Measurements from ENCODE around the gene UBE2QL1.
"Not testable (repeated sequence)": the region's sequence is repeated elsewhere in the genome, so short reads cannot be mapped to it uniquely, and the experiment has no call there.

UBE2QL1 gene

DNA sequence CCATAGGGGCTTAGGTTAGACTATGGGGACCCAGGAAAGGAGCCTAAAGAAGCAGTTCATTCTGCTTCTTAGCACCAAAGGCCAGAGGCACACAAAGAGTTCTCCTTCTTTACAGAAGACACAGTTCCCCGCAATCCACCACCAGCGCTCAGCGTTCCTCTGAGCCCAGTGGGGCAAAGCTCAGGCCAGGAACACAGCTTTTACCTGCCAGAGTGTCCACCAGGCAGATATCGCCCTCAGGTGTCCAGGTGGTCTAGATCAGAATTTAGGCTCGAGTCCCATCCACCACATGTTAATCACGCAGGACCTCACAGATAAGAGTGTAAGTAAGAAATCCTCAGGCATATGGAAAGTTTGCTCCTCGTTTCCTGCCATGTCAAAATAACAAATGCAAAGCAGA lies 53.0 kb downstream of the UBE2QL1 start:
- no peak for DNase-seq

DNA sequence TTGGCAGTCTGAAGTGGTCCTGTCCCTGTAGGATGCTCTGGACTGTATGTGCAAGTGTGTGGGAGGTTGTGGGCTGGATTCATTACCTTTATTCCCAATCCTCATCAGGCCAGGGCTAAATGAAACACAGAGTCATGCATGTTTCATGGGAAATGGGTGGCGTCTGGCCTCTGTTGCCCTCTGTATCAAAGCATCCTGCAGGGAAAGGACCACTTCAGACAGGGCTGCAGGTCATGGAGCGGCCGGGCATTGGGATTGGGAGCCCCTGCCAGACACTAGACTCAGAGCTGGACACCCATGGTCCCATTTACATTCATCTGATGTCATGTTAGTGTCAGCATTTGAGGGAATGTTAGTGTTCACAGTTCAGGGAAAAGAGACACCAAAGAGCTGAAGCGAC lies 53.8 kb downstream of the UBE2QL1 start:
- DNase-seq, result no peak

DNA sequence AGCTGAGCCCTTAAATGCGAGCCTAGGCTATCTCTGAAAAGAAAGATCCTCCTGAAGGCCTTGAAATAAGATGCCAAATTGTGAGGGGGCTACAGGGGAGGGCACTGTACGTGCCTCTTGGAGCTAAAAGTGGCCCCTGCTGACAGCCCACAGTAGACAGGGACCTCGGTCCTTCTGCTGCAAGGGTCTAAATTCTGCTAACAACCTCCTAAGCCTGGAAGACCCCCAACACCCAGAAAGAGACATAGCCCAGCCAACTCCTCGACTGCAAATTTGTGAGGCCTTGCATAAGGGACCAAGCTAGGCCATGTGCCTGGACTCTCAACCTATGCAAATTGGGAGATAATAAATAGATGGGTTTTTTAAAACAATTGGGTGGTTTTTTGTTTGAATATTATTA lies 54.7 kb downstream of the UBE2QL1 start:
- DNase-seq, result no peak

DNA sequence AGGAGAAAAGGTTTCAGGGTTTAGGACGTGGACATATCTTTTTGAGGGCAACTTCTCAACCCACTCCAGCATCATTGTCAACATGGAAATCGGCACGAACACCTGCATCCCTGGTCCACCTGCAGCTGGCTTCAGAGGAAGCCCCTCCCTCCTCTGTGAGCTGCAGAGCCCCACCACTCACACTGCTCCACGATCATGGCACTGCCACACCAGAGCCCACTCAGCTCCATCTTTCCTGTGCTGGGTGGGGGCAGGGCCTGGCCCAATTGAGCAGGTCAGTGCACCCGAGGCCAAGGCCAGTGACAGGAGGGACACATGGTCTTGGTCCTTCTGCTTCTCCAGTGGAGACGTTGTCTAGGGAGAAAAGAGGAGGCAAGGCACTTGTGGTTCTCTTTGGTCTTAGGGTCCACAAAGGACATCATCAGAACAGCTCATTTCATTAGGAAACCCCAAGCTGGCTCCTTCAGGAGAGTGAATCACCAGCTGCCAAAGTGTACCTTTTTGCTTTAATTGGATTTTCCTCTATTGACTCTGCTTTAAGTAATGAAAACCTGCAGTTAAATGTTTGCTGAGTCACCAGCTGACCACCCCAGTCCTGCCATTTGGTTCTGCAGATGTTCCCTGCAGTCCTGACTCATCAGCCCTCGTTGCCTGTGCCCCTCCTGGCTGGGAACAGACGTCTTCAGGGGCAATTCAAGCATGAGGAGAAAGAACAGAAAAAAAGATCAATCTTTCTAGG lies 56.2 kb downstream of the UBE2QL1 start:
- no peak for DNase-seq

DNA sequence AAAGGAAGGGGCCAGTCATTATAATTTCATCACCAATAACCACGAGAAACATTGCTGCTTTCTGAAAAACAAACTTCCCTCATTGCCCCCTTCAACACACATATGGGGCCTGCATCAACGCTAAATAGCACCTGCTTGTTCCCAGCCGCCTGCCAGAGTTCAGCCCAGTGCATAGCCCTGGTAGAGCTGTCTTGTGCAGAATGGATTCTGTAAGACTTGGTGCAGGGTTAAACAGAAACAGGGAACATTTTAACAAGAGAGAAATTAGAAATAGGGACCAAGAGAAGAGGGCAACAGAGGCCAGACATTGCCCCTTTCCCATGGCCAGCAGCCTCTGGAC lies 56.7 kb downstream of the UBE2QL1 start:
- no peak for DNase-seq

DNA sequence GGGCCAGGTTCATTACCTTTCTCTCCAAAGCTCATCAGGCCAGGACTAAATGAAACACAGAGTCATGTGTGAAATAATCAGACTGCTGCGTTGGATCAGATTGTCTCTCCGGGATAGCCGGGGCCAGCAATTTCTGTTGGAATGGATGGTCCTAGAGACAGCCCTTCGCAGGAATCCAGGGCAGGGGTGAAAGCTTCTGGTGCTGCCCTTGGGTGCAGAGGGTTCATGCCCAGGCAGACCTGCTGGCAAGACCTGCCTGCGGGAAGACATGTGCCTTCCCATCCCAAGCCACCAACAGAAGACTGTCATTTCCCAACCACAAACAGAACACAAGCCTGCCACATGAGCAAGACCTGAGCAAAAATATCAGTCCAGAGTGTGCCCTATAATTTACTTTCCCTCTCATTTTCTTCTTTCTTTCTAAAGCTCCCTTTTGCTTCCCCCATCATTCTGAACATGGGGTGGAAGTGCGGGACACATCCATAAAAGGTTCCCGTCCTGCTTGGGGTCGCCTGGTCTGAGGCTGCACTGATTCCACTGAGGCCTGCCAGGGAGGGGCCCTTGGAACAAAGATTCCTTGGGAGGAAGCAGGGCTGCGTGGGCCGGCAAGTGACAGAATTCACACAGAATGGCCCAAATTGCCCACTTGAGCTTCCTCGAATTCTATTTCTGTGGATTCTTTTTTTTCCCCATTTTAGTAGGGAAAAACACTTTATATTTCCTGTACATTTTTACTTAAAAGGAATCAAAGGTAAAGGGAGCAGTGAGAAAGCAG lies 57.3 kb downstream of the UBE2QL1 start:
- DNase-seq, result no peak

DNA sequence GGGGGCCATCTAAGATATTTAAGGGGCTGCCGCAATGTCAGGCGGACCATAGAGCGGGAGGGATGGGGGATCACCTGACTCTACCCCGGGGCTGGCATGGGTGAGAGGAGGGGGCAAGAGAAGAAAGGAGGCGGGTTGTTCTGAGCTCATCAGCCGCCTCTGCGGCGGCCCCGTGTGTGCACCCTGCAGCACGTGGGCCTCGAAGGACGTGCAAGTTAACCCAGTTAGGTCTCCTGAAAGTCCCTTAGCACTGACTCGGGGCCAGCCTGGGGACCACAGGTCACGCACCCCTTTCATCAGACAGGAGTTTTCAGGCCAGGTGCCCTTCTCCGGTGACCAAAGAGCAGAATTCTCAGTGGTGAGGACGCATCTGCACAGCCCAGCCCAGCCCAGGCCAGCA lies 58.0 kb downstream of the UBE2QL1 start:
- no peak for DNase-seq

DNA sequence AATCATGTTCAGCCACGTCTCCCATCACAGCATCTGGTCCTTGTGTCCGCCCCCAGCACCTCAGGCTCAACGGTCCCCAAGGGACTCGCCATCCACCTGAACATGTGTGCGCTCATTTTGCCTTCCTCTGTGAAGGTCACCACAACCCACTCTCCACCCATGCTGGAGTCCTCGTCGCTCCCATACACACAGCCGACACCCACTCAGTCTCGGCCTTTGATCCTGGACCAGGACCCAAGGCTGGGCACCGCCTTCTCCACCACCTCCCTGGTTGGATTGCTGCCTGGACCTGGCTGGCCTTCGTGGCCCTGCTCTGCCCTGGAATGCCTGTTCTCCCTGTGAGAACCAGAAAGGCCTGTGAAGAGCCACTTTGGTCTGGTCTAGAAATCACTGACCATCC lies 60.3 kb downstream of the UBE2QL1 start:
- DNase-seq, result no peak

DNA sequence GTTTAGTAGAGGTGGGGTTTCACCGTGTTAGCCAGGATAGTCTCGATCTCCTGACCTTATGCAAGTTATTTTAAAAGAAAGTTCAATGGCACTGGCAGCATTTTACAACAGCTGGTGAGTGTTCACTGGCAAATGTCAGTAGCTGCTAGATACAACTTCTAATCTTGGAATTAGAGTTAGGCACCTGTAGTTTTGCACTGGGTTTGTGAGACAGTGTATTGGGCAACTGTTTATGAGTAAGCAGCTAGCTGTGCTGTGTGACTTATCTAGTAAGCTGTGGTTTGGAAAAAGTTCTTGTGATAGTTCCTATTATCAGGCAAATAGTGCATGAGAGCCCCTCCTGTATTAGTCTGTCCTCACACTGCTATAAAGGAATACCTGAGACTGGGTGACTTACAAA lies 61.5 kb downstream of the UBE2QL1 start:
- DNase-seq, result no peak

DNA sequence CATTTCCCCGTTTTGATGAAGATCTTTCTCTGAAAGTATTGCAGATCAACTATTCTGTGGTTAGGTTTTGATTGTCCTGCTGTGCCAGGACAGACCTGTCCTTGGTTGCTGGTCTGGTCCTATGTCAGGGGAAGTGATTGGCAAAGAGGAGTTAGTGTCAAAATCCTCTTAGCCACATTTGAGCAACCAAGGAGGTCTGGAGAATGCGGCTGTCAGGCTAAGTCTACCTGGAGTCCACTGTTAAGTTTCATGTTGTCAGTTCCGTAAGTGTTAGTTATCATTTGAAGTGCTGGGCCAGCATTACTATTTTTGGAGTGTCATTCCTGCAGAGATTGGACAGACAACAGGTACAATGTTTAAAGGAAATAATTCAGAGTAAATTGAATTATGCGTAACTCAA lies 62.3 kb downstream of the UBE2QL1 start:
- DNase-seq, result no peak

DNA sequence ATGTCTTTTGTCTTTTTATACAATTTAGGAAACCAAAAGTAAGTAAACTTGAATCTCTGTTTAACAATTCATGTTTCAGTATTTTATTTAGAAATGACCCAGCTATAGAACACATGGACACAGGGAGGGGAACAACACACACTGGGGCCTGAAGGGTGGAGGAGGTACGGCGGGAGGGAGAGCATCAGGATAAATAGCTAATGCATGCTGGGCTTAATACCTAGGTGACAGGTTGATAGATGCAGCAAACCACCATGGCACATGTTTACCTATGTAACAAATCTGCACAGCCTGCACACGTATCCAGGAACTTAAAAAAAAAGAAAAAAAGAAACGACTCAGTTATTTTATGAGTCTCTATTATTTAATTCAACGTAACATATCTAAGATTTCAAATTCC lies 67.2 kb downstream of the UBE2QL1 start:
- DNase-seq, result not testable (repeated sequence)

DNA sequence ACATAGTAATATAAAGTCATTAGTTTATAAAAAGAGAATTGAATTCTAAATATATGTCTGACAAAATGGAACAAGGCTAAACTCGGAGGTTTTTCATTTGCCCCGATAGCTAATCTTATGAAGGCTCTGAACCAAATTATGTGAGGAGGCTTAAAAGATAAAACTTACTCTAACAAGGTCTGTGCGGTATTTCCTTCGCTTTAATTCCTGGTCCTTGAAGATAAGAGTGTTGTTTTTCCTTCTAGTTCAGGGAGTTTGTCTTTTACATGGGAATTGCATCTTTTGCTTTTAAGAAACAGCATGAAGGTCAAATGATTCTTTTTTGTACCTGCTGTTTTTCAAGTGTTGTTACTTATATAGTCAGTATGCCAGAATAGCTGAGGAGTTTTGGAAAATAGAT lies 68.2 kb downstream of the UBE2QL1 start:
- DNase-seq, result no peak

DNA sequence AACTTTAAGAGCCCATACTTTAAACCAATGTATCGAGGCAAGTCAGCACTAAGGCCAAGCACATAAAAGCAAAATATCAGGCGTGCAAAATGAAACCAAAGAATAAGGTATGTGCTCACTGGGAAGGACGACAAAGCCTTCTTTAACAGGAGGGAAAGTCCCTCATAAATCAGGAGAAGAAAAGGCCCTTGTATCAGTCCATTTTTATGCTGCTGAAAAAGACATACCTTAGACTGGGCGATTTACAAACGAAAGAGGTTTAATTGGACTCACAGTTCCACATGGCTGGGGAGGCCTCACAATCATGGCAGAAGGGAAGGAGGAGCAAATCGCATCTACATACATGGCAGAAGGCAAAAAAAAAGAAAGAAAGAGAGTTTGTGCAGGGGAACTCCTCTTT lies 68.9 kb downstream of the UBE2QL1 start:
- no peak for DNase-seq

DNA sequence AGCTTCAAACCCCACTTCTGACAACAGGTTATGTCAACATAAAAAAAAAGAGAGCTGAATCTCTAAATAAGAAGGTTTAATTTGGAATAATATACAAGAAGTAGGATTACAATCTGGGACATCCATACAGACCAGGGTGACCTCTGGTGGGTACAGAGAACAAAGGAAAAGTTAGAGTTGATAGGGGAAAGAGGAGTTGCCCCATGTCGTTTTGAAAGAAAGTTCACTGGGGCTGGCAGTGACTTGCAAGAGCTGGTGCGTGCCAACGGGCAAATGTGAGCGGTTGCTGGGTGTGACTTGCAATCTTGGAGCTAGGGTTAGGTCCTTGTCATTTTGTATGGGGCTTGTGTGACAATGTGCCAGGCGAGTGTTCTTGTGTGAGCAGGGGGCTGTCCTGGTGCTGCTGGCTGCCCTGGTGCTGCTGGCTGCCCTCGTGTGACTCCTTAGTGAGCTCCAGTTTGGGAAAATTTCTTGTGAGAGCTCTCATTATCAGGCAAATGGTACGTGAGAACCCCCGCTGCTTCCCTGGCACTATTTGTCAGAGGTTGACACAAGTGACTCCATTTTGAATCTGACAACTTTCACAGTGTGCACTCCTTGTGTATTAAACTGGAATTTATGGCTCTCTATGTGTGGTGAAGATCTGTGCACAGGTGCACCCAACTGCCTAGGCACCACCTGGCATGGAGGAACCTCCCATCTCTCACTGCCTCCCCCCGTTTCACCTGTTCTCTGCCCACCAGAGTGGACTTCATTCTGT lies 69.8 kb downstream of the UBE2QL1 start:
- no peak for DNase-seq

DNA sequence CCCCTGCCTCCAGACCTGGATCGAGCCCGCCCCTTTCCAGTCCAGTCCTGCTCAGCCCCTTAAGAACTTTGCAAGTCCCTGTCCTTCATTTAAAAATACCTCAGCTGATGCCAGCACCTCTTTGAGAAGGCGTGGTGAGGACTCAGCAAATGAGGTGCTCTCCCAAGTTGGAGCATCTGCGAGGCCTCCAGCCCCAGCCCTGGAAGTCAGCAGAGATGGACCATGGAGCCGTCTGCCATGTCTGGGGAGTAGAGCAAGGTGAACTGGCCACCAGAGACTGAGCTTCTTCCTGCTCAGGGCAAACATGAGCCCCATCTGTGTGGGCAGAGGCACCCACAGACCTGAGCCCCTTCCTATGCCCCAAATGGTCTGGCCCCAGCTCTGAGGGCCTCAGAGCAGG lies 71.5 kb downstream of the UBE2QL1 start:
- DNase-seq, result no peak

DNA sequence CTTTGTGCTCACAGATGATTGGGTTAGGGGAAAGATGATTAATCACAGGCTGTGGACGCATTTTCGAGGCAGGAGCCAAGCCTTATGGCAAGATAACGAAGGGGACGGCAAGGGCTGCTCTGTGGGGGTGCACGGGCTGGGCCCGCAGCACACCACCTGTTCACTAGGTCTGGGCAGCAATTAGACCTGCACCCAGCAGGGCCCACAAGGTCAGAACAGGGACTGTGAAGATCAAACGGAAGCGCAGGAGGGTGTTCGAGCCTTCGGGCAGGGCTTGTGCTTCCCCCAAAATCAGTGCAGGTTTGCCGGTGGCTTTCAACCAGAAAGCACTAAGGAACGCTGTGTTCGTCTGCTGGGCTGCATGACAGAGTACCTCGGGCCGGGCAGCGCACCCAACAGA lies 73.7 kb downstream of the UBE2QL1 start:
- no peak for DNase-seq

DNA sequence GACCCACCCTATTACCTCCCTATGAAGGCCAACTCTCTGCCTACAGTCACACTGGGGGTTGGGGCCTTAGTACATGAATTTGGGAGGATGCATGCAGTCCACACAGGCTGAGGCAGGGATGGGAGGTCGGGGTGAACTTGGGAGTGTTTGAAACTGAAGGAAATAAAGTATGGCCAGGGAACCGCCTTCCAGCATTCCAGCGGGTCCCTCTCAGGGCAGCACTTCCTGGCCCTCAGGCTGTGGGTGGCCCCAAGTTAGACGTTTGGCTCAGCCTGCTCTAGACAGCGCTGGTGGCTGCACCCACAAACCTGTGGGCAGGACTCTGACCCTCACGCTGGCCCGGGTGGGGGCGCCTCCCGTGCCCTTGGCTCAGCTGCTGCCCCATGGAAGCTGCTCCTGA lies 74.3 kb downstream of the UBE2QL1 start:
- DNase-seq, result no peak

DNA sequence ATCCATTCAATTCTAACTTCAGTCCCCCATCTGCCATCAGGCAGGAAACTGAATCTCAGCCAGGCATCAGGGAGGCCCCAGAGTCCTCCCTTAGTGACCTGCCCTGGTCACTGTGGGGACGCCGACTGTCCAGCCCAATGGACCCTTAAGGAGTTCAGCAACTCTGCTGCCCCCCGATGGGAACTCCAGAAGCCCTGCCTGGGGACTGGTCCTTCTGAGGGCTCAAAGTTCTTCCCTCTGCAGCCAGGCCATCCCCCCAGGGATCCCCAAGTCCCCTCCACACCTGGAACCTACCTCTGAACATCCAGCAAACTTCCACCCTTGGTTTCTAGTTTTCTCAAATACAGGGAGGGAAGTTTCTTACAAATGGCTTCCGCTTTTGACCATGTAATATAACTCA lies 76.8 kb downstream of the UBE2QL1 start:
- no peak for DNase-seq

DNA sequence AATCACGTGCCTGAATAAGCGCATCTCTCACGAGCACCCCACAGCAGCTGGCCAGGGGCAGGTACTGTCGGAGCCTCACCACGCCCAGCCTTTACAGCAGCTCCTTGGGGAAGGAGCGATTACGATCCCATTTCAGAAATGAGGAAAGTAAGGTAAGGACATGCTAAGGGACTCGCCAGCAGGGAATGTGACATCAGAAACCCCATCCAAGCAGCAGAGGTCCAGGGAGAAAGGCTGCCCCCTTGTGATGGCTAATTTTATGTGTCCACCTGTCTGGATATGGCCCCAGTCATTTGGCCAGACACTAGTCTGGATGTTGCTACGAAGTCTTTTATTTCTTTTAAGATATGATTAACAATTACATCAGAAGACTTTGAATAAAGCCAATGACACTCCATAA lies 77.3 kb downstream of the UBE2QL1 start:
- no peak for DNase-seq

DNA sequence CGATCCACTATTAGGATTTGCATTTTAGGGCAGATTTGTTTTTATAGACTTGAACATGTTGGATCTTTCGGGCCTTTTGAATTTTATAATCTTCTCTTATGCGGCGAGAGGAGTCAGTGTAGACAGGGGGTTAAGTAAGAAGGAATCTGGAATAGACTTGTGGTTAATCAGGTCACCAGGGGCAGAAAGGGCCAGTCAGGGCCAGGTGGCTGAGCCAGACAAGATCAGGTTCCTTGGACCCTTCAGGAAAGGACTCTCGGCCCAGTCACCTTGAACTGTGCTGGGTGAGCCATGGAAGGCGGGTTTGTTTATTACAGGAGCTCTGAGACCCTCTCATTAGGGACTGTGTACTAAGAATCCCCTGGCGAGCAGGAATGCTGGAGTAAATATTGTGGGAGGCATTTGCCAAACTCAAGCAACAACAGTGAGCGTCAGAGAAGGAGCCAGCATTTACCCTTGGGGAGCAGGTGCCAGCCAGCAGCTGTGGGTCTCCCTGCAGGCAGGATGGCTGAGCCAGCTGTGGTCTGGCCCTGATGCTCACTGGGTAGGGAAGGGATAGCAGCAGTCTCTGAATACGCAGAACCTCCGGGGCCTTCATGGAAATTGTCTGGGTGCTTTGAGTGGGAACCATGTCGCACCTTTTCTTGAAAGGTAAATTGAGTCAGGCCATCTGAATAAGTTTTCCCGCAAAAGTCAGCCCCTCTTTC lies 79.2 kb downstream of the UBE2QL1 start:
- no peak for DNase-seq

DNA sequence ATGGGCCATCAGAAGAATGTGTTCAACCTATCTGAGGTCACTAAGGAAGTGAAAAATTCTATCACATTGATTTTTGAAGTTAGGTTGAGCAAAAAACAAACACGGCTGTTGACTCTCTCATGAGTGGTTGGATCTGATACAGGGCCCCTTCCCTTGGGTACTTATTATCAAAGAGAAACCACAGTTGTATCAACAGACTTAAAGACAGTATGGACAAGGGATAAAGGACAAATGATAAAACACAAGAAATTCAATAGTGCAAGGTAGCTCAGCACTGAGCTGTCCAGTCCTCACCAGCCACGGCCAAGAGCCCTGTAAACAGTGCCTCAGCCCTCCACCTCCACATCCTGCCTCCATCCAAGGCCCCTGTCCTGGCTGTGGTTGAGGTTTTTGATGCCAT lies 86.9 kb downstream of the UBE2QL1 start:
- no peak for DNase-seq

DNA sequence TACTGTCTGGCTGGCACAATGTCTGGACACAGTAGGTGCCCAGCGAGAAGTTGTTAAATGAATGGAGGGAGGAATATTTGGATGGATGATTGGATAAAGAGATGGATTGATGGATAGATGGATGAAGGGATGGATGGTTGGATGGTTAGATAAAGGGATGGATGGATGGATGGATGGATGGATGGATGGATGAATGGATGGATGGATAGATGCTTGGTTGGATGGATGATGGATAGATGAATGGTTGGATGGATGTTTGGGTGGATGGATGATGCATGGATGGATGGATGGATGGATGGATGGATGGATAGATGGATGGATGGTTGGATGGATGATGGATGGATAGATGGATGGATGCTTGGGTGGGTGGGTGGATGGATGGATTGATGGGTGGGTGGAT lies 90.4 kb downstream of the UBE2QL1 start:
- DNase-seq, result no peak

DNA sequence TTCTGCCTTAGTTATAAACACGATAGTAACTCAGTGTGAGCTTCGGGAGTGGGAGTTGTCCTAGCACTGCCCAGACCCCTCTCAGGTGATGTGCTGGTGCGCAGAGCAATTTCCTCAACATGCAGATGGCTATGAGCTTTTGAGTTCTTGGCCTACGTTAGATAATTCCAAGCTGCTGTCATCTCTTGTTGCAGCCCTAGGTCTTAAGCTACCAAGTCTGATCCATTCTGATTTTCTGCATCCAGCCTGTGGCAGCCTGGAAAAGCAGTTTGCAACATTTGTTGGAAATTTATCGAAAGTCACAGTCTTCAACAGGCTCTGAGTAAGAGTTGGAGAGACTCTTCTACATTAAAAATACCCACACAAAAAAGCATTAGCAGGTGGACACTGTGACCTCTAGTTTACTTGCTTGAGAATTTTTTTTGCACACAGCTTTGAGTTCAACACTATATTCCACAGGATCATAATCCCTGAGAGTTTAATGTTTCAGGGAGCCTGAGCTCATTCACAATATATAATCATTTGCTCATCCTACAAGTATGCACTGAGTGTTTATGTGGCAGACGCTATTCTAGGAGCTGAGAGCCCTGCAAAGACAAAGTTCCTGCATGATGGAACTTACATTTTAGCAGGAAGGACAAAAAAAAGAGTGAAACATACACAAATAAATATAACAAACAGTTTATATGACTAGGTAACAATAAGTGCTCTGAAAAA lies 91.6 kb downstream of the UBE2QL1 start:
- DNase-seq, result no peak
